Naive thymus-derived CD4-positive, alpha-beta T cell (primary cell): ENCODE results near the gene INTS12. TPM values are rescaled to one million over a fixed set of nuclear protein-coding genes. Genes with fewer than 3 reads are reported as not detected.

Source experiments
- ATAC-seq: fragments of 150-1000 bp; cut with Tn5 transposase; 2 replicates; pipeline ENCODE4 v1.10.0; 2021; ENCODE audit warnings: mild to moderate bottlenecking, moderate library complexity
- CTCF ChIA-PET: fragments of 350-600 bp; sonication (Branson Sonifier 250); formaldehyde crosslinking; loops from one replicate; lab custom pipeline; 2021; ENCODE audit warnings: antibody characterized with exemption; lab: Charles Lee
- POLR2A ChIA-PET: fragments of 350-600 bp; sonication (Branson Sonifier 250); formaldehyde crosslinking; loops from one replicate; lab custom pipeline; 2021; ENCODE audit warnings: antibody characterized with exemption, inconsistent platforms; lab: Charles Lee
- DNase-seq, 9 donors: peaks; one replicate each; pipeline versions ENCODE4 v3.0.0 to v3.0.0-alpha.2; 2020 to 2022; ENCODE audit warnings: mixed read lengths in 1 of 9
- H3K27ac ChIP-seq: one replicate; pipeline ENCODE4 v1.7.0; 2013; ENCODE audit warnings: mild to moderate bottlenecking, low read depth, low read length, moderate library complexity
- H3K27me3 ChIP-seq, 2 donors: one replicate each; pipeline ENCODE4 v1.7.0; 2013; ENCODE audit warnings: low read length in 2 of 2, mild to moderate bottlenecking in 2 of 2, moderate library complexity in 2 of 2; ENCODE audit not compliant: control insufficient read depth in 2 of 2, insufficient read depth in 2 of 2
- H3K36me3 ChIP-seq, 3 experiments: 1 replicate in 2 of 3; 2 replicates in 1 of 3; pipeline ENCODE4 v1.7.0; 2013; ENCODE audit warnings: low read length in 3 of 3, mild to moderate bottlenecking in 3 of 3, moderate library complexity in 1 of 3; ENCODE audit not compliant: insufficient read depth in 3 of 3, control insufficient read depth in 2 of 3
- H3K4me1 ChIP-seq, 2 donors: one replicate each; pipeline ENCODE4 v1.7.0; 2013; ENCODE audit warnings: low read length in 2 of 2, mild to moderate bottlenecking in 2 of 2, moderate library complexity in 1 of 2; ENCODE audit not compliant: control insufficient read depth in 2 of 2, insufficient read depth in 2 of 2
- H3K4me3 ChIP-seq: 2 replicates; pipeline ENCODE4 v1.7.0; 2013; ENCODE audit warnings: mild to moderate bottlenecking, low read length
- H3K9me3 ChIP-seq, 3 experiments: 1 replicate in 2 of 3; 2 replicates in 1 of 3; pipeline ENCODE4 v1.7.0; 2013; ENCODE audit warnings: low read length in 3 of 3; ENCODE audit not compliant: control insufficient read depth in 2 of 3
- H3K27ac Mint-ChIP-seq, 9 donors: one replicate each; pipeline ENCODE4 v1.8.0; 2020 to 2022; ENCODE audit warnings: mixed read lengths in 9 of 9, mild to moderate bottlenecking in 8 of 9, moderate library complexity in 5 of 9, inconsistent platforms in 2 of 9
- H3K27me3 Mint-ChIP-seq, 5 donors: one replicate each; pipeline ENCODE4 v1.8.0; 2021 to 2022; ENCODE audit warnings: mixed read lengths in 5 of 5, mild to moderate bottlenecking in 1 of 5
- H3K36me3 Mint-ChIP-seq, 5 donors: one replicate each; pipeline ENCODE4 v1.8.0; 2020 to 2022; ENCODE audit warnings: mixed read lengths in 5 of 5, mild to moderate bottlenecking in 3 of 5, inconsistent platforms in 1 of 5
- H3K4me1 Mint-ChIP-seq, 7 donors: one replicate each; pipeline ENCODE4 v1.8.0; 2020 to 2022; ENCODE audit warnings: mixed read lengths in 7 of 7, mild to moderate bottlenecking in 3 of 7, inconsistent platforms in 1 of 7
- H3K4me3 Mint-ChIP-seq, 10 donors: one replicate each; pipeline ENCODE4 v1.8.0; 2020 to 2022; ENCODE audit warnings: mild to moderate bottlenecking in 10 of 10, mixed read lengths in 10 of 10, moderate library complexity in 6 of 10, inconsistent platforms in 2 of 10
- H3K9me3 Mint-ChIP-seq, 11 donors: one replicate each; pipeline ENCODE4 v1.8.0; 2020 to 2022; ENCODE audit warnings: mixed read lengths in 11 of 11, mild to moderate bottlenecking in 4 of 11, inconsistent platforms in 1 of 11, moderate library complexity in 1 of 11
- intact Hi-C, 2 donors: fragments of 100-400 bp; cut with micrococcal nuclease; formaldehyde crosslinking; loops; one replicate each; pipeline ENCODE4 v1.15.1; 2023
- polyA plus RNA-seq, 2 donors: library from polyadenylated mRNA; unstranded; fragments of 300-500 nt; fragmentation: Illumina TruSeq; gene quantifications; one replicate each; pipeline ENCODE4 v1.2.3, GENCODE V29; 2021
- total RNA-seq, 6 experiments: library from RNA in 5 of 6; stranded (reverse) in 5 of 6; gene quantifications; 1 replicate in 5 of 6; 2 replicates in 1 of 6; pipeline ENCODE4 v1.2.3 and lab custom pipeline; 2021 to 2026

INTS12 gene
- total and polyA plus RNA-seq, 7 experiments from 2014 or later = 14.8 to 40.9 (median 18.5) TPM

GRCh38 chr4:105657117-105657765 is 51.2 kb downstream of the INTS12 start:
- DNase-seq (no peak), ATAC-seq (no peak)
- H3K9me3 Mint-ChIP-seq = no peaks in the 10 kb centered on the region
- H3K9me3 ChIP-seq = no peaks in the 10 kb centered on the region
- no peak overlapping the region for H3K27ac Mint-ChIP-seq
- intact Hi-C loops = no loop called here
- H3K4me3 ChIP-seq = no peak overlapping the region
- H3K4me1 ChIP-seq = no peaks in the 10 kb centered on the region
- H3K27me3 ChIP-seq = no peaks in the 10 kb centered on the region
- no peak overlapping the region for H3K27ac ChIP-seq
- POLR2A ChIA-PET = no interaction called here
- H3K4me3 Mint-ChIP-seq = no peak overlapping the region
- H3K27me3 Mint-ChIP-seq = peaks cover 5 to 15% (median 7%) of the 10 kb centered on the region in 5 donors
- H3K4me1 Mint-ChIP-seq = no peaks in the 10 kb centered on the region
- CTCF ChIA-PET = no interaction called here
- no peaks in the 10 kb centered on the region for H3K36me3 Mint-ChIP-seq
- H3K36me3 ChIP-seq = no peaks in the 10 kb centered on the region

- H3K4me1 ChIP-seq = no peaks in the 10 kb centered on the region
- no peak overlapping the region for H3K4me3 ChIP-seq
- intact Hi-C loops = no loop called here
- Mint-ChIP-seq H3K4me3 (no peak overlapping the region), H3K27me3 (peaks cover 7 to 38% (median 31%) of the 10 kb centered on the region in 5 donors), H3K27ac (no peak overlapping the region), H3K36me3 (no peaks in the 10 kb centered on the region), H3K4me1 (no peaks in the 10 kb centered on the region), H3K9me3 (no peaks in the 10 kb centered on the region)
- ChIA-PET POLR2A (no interaction called here), CTCF (no interaction called here)
- H3K9me3 ChIP-seq = no peaks in the 10 kb centered on the region
- DNase-seq = no peak
- H3K27ac ChIP-seq = no peak overlapping the region
- no peak for ATAC-seq
- H3K27me3 ChIP-seq = no peaks in the 10 kb centered on the region
- H3K36me3 ChIP-seq = no peaks in the 10 kb centered on the region
Observed at GRCh38 chr4:105652286-105652888, 56.1 kb downstream of the INTS12 start.

- Histone ChIP-seq H3K27ac (no peak overlapping the region), H3K36me3 (no peaks in the 10 kb centered on the region), H3K4me3 (no peak overlapping the region), H3K4me1 (no peaks in the 10 kb centered on the region), H3K27me3 (no peaks in the 10 kb centered on the region), H3K9me3 (no peaks in the 10 kb centered on the region)
- DNase-seq (no peak), ATAC-seq (no peak)
- POLR2A ChIA-PET = no interaction called here
- intact Hi-C loops = no loop called here
- Mint-ChIP-seq H3K27ac (no peak overlapping the region), H3K27me3 (peaks cover 9 to 43% (median 31%) of the 10 kb centered on the region in 5 donors), H3K9me3 (no peaks in the 10 kb centered on the region), H3K36me3 (no peaks in the 10 kb centered on the region), H3K4me3 (no peak overlapping the region), H3K4me1 (no peaks in the 10 kb centered on the region)
- CTCF ChIA-PET = no interaction called here
Observed at GRCh38 chr4:105651884-105652283, 56.6 kb downstream of the INTS12 start.

GRCh38 chr4:105650190-105650589 is 58.3 kb downstream of the INTS12 start:
- Mint-ChIP-seq H3K36me3 (no peaks in the 10 kb centered on the region), H3K9me3 (no peaks in the 10 kb centered on the region), H3K27ac (no peak overlapping the region), H3K4me3 (no peak overlapping the region), H3K27me3 (peaks cover 9 to 45% (median 31%) of the 10 kb centered on the region in 5 donors), H3K4me1 (no peaks in the 10 kb centered on the region)
- no peak for DNase-seq
- POLR2A ChIA-PET = no interaction called here
- Histone ChIP-seq H3K27ac (no peak overlapping the region), H3K4me1 (no peaks in the 10 kb centered on the region), H3K36me3 (no peaks in the 10 kb centered on the region), H3K9me3 (no peaks in the 10 kb centered on the region), H3K27me3 (no peaks in the 10 kb centered on the region), H3K4me3 (no peak overlapping the region)
- CTCF ChIA-PET = no interaction called here
- ATAC-seq = no peak
- intact Hi-C loops = no loop called here

- POLR2A ChIA-PET = no interaction called here
- no peak overlapping the region for H3K27ac ChIP-seq
- Mint-ChIP-seq H3K4me1 (no peaks in the 10 kb centered on the region), H3K27me3 (peaks cover 2 to 52% (median 29%) of the 10 kb centered on the region in 5 donors), H3K9me3 (no peaks in the 10 kb centered on the region), H3K27ac (no peak overlapping the region), H3K36me3 (no peaks in the 10 kb centered on the region), H3K4me3 (no peak overlapping the region)
- no peak for ATAC-seq
- intact Hi-C loops = no loop called here
- CTCF ChIA-PET = no interaction called here
- H3K4me1 ChIP-seq = no peaks in the 10 kb centered on the region
- H3K9me3 ChIP-seq = no peaks in the 10 kb centered on the region
- H3K4me3 ChIP-seq = no peak overlapping the region
- H3K27me3 ChIP-seq = no peaks in the 10 kb centered on the region
- no peaks in the 10 kb centered on the region for H3K36me3 ChIP-seq
- DNase-seq = no peak
Observed at GRCh38 chr4:105645440-105645839, 63.0 kb downstream of the INTS12 start.

- Histone ChIP-seq H3K9me3 (no peaks in the 10 kb centered on the region), H3K27me3 (no peaks in the 10 kb centered on the region), H3K27ac (no peak overlapping the region), H3K4me1 (no peaks in the 10 kb centered on the region), H3K36me3 (no peaks in the 10 kb centered on the region), H3K4me3 (no peak overlapping the region)
- Mint-ChIP-seq H3K36me3 (no peaks in the 10 kb centered on the region), H3K4me3 (no peak overlapping the region), H3K9me3 (no peaks in the 10 kb centered on the region), H3K4me1 (no peaks in the 10 kb centered on the region), H3K27me3 (peaks cover 2 to 51% (median 27%) of the 10 kb centered on the region in 5 donors), H3K27ac (no peak overlapping the region)
- intact Hi-C loops = no loop called here
- ChIA-PET POLR2A (no interaction called here), CTCF (no interaction called here)
- ATAC-seq (no peak), DNase-seq (no peak)
Observed at GRCh38 chr4:105644257-105644656, 64.2 kb downstream of the INTS12 start.

GRCh38 chr4:105641845-105642244 is 66.6 kb downstream of the INTS12 start:
- Mint-ChIP-seq H3K27ac (no peak overlapping the region), H3K36me3 (no peaks in the 10 kb centered on the region), H3K4me3 (no peak overlapping the region), H3K4me1 (peaks cover 0 to 6% (median 4%) of the 10 kb centered on the region in 7 donors), H3K27me3 (peaks cover 5 to 35% (median 17%) of the 10 kb centered on the region in 5 donors), H3K9me3 (no peaks in the 10 kb centered on the region)
- Histone ChIP-seq H3K9me3 (no peaks in the 10 kb centered on the region), H3K27ac (no peak overlapping the region), H3K4me3 (no peak overlapping the region), H3K36me3 (no peaks in the 10 kb centered on the region), H3K27me3 (no peaks in the 10 kb centered on the region), H3K4me1 (no peaks in the 10 kb centered on the region)
- POLR2A ChIA-PET = no interaction called here
- ATAC-seq (no peak), DNase-seq (no peak)
- intact Hi-C loops = no loop called here
- CTCF ChIA-PET = no interaction called here
